K562 (cell line): ENCODE measurements around the gene PLEKHG1. TPM values are rescaled to one million over a fixed set of nuclear protein-coding genes. Genes with fewer than 3 reads are reported as not detected.

Experiments used
- ATAC-seq: fragments of 200-7000 bp; cut with Tn5 transposase; 3 replicates; pipeline ENCODE4 v1.9.1; 2020; ENCODE audit warnings: moderate library complexity
- BruUV-seq: library from RNA; stranded (reverse); fragments of 400-500 nt; replicated peaks from 2 replicates; lab custom pipeline; 2021; lab: Mats Ljungman, UMichigan
- CTCF ChIA-PET: fragments of 300-600 bp; formaldehyde crosslinking; extraction: SDS; loops from one replicate; lab custom pipeline; 2021; ENCODE audit warnings: low intra/inter-chr PET ratio; lab: Yijun Ruan, JAX
- POLR2A ChIA-PET: fragments of 300-600, 350-650 bp; sonication (Branson Sonifier 250); formaldehyde crosslinking; extraction: SDS; loops from one replicate; lab custom pipeline; 2021; ENCODE audit warnings: antibody characterized with exemption, inconsistent platforms; lab: Yijun Ruan, JAX
- DNase-seq, 4 experiments: peaks; one replicate each; pipeline versions ENCODE4 v3.0.0 to v3.0.0-alpha.2; 2011 to 2018; ENCODE audit warnings: low spot score in 3 of 4, mixed read lengths in 3 of 4; ENCODE audit errors: extremely low read depth in 1 of 4
- FAIRE-seq: peaks from 2 replicates; lab custom pipeline; 2011; peaks lifted over from hg19 to GRCh38; lab: Jason Lieb, UNC
- H2AFZ ChIP-seq: 2 replicates; pipeline ENCODE4 v1.6.0; 2011; ENCODE audit warnings: low read depth, low read length, control low read depth, inconsistent platforms
- H3K27ac ChIP-seq: fragments of 200-600 bp; 3 replicates; pipeline ENCODE4 v1.8.0; 2011; ENCODE audit warnings: low read depth, mild to moderate bottlenecking, control low read depth, inconsistent platforms, low read length, moderate library complexity, mixed read lengths; ENCODE audit errors: extremely low read depth
- H3K27me3 ChIP-seq, 2 experiments: fragments of 300-600 bp in 1 of 2; 2 replicates in 1 of 2; 3 replicates in 1 of 2; pipeline versions ENCODE4 v1.6.0 to v1.8.0; 2011; ENCODE audit warnings: inconsistent platforms in 2 of 2, low read length in 2 of 2, mild to moderate bottlenecking in 1 of 2, mixed read lengths in 1 of 2, moderate library complexity in 1 of 2; ENCODE audit not compliant: control insufficient read depth in 2 of 2, insufficient read depth in 2 of 2
- H3K36me3 ChIP-seq: fragments of 300-600 bp; 3 replicates; pipeline ENCODE4 v1.8.0; 2011; ENCODE audit warnings: mild to moderate bottlenecking, low read length, inconsistent platforms; ENCODE audit not compliant: control insufficient read depth, insufficient read depth
- H3K4me1 ChIP-seq, 2 experiments: fragments of 200-600 bp in 1 of 2; replicated peaks in 1 of 2; 2 replicates in 1 of 2; 3 replicates in 1 of 2; pipeline versions ENCODE4 v1.5.1 to v1.8.0; 2011; ENCODE audit warnings: inconsistent platforms in 2 of 2, low read length in 2 of 2, mild to moderate bottlenecking in 1 of 2, mixed read lengths in 1 of 2, moderate library complexity in 1 of 2; ENCODE audit not compliant: control insufficient read depth in 2 of 2, insufficient read depth in 2 of 2
- H3K4me2 ChIP-seq: 2 replicates; pipeline ENCODE4 v1.6.1; 2011; ENCODE audit warnings: low read length, control low read depth, inconsistent platforms, mixed read lengths; ENCODE audit not compliant: insufficient read depth
- H3K4me3 ChIP-seq: fragments of 200-600 bp; sonication (generic), shearing (Covaris generic); 2 replicates; pipeline ENCODE4 v1.5.1; 2016; ENCODE audit warnings: control low read depth, inconsistent platforms
- H3K79me2 ChIP-seq: fragments of 200-600 bp; 3 replicates; pipeline ENCODE4 v1.8.0; 2011; ENCODE audit warnings: low read length, inconsistent platforms; ENCODE audit not compliant: control insufficient read depth, insufficient read depth
- H3K9ac ChIP-seq, 2 experiments: 2 replicates each; pipeline versions ENCODE4 v1.6.0 to v1.6.1; 2011; ENCODE audit warnings: low read depth in 2 of 2, low read length in 2 of 2, control low read depth in 1 of 2, inconsistent platforms in 1 of 2, mild to moderate bottlenecking in 1 of 2, mixed read lengths in 1 of 2; ENCODE audit not compliant: insufficient read depth in 1 of 2
- H3K9me1 ChIP-seq: one replicate; pipeline ENCODE4 v1.6.0; 2011; ENCODE audit warnings: inconsistent platforms, mild to moderate bottlenecking, low read length, moderate library complexity; ENCODE audit not compliant: control insufficient read depth, insufficient read depth
- H3K9me3 ChIP-seq: replicated peaks from 2 replicates; pipeline ENCODE4 v1.5.1; 2011; ENCODE audit warnings: low read depth, low read length, inconsistent platforms; ENCODE audit not compliant: control insufficient read depth, insufficient read depth
- H4K20me1 ChIP-seq: replicated peaks from 2 replicates; pipeline ENCODE4 v1.6.1; 2011; ENCODE audit warnings: low read length, inconsistent platforms, mixed read lengths; ENCODE audit not compliant: control insufficient read depth, insufficient read depth
- HCFC1 ChIP-seq: IDR thresholded peaks from 2 replicates; pipeline ENCODE4 v1.6.1; 2012; ENCODE audit warnings: low read depth, low read length, improper control_type of control experiment
- MYNN ChIP-seq, 2 experiments: sonication (generic); formaldehyde crosslinking in 1 of 2; IDR thresholded peaks; 2 replicates each; pipeline versions ENCODE4 v1.5.0 to v1.6.1; 2016 to 2020; ENCODE audit warnings: antibody characterized with exemption in 1 of 2, missing genetic modification reagents in 1 of 2
- ZBTB1 ChIP-seq: sonication (generic); formaldehyde crosslinking; IDR thresholded peaks from 2 replicates; pipeline ENCODE4 v1.8.1; 2023; ENCODE audit warnings: missing genetic modification reagents, low read depth, mild to moderate bottlenecking, borderline replicate concordance
- ZFX ChIP-seq: sonication (generic); formaldehyde crosslinking; IDR thresholded peaks from 2 replicates; pipeline ENCODE4 v1.8.0; 2022; ENCODE audit warnings: mild to moderate bottlenecking, missing genetic modification reagents, moderate library complexity
- ZNF133 ChIP-seq: fragments of 250-450 bp; sonication (Bioruptor Pico); IDR thresholded peaks from 2 replicates; pipeline ENCODE4 v1.4.0; 2020; ENCODE audit warnings: mild to moderate bottlenecking
- ZNF507 ChIP-seq: conservative IDR thresholded peaks from 2 replicates; pipeline ENCODE4 v1.6.1; 2017; ENCODE audit warnings: missing genetic modification characterization, missing compliant biosample characterization
- WGBS: fragments of 100-300 bp; shearing (Covaris generic); methylation state at CpG from one replicate; pipeline ENCODE4 v1.1.6; 2016; ENCODE audit warnings: low coverage, mixed read lengths; ENCODE audit not compliant: insufficient coverage; ENCODE audit errors: missing lambda C conversion rate; 5-methylcytosine and 5-hydroxymethylcytosine counted together
- in situ Hi-C: fragments of 300-500 bp; cut with MboI; formaldehyde crosslinking; loops from 4 replicates; pipeline ENCODE4 v1.15.0; 2018; ENCODE audit warnings: inconsistent platforms, mixed read lengths
- intact Hi-C: fragments of 100-400 bp; cut with micrococcal nuclease; formaldehyde crosslinking; loops from 2 replicates; pipeline ENCODE4 v1.14.2; 2022
- polyA plus RNA-seq, 8 experiments: library from polyadenylated mRNA; depleted of rRNA in 4 of 8; stranded (reverse) in 5 of 8; unstranded in 3 of 8; fragments of >200 nt; fragmentation: Nextera tagmentation in 2 of 8; fragmentation: Illumina TruSeq in 1 of 8; extraction: Ambion mirVana in 2 of 8; extraction: Trizol in 1 of 8; gene quantifications; 2 replicates each; pipeline versions ENCODE4 v1.2.1 to v1.2.3, GENCODE V29; 2011 to 2014; ENCODE audit warnings: inconsistent platforms in 1 of 8, missing spikeins in 1 of 8
- total RNA-seq, 7 experiments: library from RNA; depleted of rRNA in 6 of 7; stranded (reverse); fragments of >200 nt in 6 of 7; fragmentation: Illumina TruSeq in 2 of 7; extraction: Trizol in 2 of 7; gene quantifications; 2 replicates each; pipeline versions ENCODE4 v1.2.1 to v1.2.3, GENCODE V29; 2011 to 2021; ENCODE audit warnings: low replicate concordance in 1 of 7
- TF ChIP-seq, protein P1 (sequence below), 2 experiments: IDR thresholded peaks; 2 replicates each; pipeline ENCODE4 v1.6.1; 2012; ENCODE audit warnings: improper control_type of control experiment in 2 of 2, low read depth in 2 of 2, low read length in 2 of 2, borderline replicate concordance in 1 of 2
- TF ChIP-seq, protein P2 (sequence below): sonication (generic); formaldehyde crosslinking; IDR thresholded peaks from 2 replicates; pipeline ENCODE4 v1.8.0; 2023; ENCODE audit warnings: mild to moderate bottlenecking, missing genetic modification reagents
- TF ChIP-seq, protein P3 (sequence below): fragments of 250-450 bp; sonication (Bioruptor Pico); IDR thresholded peaks from 2 replicates; pipeline ENCODE4 v1.5.0; 2022; ENCODE audit warnings: mild to moderate bottlenecking

PLEKHG1 gene
- total and polyA plus RNA-seq, 9 of the 15 experiments (the other 6 are each of a cell fraction or from before 2014, with no cell fraction given): 0.03 to 0.16 (median 0.03) TPM; not detected in 6

DNA sequence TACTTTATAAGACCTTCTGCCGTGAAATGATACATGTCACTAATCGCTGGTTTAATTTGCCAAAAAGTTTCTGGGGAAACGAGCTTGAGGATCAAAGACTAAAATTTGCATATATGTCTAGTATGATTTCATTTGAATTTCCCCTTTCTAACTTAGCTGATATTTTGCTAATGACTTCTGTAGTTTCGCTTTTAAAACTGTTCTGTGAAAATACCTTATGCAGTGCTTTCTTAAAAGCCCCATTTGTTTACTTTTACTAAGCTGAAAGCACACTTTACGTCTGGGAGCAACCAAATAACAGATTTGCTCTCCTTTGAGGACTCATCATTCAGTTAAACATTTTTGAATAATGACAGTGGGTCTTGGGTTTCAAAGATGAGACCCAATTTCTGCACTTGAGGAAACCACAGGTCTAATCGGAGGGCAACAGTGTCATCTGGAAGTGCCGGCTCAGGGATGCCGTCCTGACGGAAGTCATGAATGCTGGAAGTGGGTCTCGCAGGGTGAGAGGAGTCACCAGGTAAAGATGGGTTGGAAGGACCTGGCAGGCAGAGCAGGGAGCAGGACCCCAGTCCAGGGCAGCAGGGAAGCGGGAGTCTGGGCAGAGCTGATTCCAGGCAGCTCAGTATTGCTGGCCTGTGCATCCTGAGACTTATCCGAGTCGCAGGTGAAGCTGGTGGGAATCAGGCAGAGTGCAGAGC, 33.2 kb downstream of the PLEKHG1 start:
- H3K36me3 ChIP-seq: no peaks in the 10 kb centered on the region
- no peak overlapping the region for H2AFZ ChIP-seq
- H3K79me2 ChIP-seq: no peaks in the 10 kb centered on the region
- H3K9ac ChIP-seq: no peak overlapping the region
- POLR2A ChIA-PET: no interaction called here
- TF ChIP-seq MYNN (IDR thresholded peaks at IDR 0.05): no peak
- no peak for TF ChIP-seq MYNN (CRISPR knock-in tag; IDR thresholded peaks at IDR 0.05)
- no peak for TF ChIP-seq ZNF133 (CRISPR knock-in tag)
- TF ChIP-seq ZNF507: no peak
- TF ChIP-seq, protein P1, sequence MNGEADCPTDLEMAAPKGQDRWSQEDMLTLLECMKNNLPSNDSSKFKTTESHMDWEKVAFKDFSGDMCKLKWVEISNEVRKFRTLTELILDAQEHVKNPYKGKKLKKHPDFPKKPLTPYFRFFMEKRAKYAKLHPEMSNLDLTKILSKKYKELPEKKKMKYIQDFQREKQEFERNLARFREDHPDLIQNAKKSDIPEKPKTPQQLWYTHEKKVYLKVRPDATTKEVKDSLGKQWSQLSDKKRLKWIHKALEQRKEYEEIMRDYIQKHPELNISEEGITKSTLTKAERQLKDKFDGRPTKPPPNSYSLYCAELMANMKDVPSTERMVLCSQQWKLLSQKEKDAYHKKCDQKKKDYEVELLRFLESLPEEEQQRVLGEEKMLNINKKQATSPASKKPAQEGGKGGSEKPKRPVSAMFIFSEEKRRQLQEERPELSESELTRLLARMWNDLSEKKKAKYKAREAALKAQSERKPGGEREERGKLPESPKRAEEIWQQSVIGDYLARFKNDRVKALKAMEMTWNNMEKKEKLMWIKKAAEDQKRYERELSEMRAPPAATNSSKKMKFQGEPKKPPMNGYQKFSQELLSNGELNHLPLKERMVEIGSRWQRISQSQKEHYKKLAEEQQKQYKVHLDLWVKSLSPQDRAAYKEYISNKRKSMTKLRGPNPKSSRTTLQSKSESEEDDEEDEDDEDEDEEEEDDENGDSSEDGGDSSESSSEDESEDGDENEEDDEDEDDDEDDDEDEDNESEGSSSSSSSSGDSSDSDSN (IDR thresholded peaks at IDR 0.05; ENCODE audit: borderline replicate concordance in 1 of 2, low read depth in 2 of 2, low read length in 2 of 2): no peak
- TF ChIP-seq, protein P2, sequence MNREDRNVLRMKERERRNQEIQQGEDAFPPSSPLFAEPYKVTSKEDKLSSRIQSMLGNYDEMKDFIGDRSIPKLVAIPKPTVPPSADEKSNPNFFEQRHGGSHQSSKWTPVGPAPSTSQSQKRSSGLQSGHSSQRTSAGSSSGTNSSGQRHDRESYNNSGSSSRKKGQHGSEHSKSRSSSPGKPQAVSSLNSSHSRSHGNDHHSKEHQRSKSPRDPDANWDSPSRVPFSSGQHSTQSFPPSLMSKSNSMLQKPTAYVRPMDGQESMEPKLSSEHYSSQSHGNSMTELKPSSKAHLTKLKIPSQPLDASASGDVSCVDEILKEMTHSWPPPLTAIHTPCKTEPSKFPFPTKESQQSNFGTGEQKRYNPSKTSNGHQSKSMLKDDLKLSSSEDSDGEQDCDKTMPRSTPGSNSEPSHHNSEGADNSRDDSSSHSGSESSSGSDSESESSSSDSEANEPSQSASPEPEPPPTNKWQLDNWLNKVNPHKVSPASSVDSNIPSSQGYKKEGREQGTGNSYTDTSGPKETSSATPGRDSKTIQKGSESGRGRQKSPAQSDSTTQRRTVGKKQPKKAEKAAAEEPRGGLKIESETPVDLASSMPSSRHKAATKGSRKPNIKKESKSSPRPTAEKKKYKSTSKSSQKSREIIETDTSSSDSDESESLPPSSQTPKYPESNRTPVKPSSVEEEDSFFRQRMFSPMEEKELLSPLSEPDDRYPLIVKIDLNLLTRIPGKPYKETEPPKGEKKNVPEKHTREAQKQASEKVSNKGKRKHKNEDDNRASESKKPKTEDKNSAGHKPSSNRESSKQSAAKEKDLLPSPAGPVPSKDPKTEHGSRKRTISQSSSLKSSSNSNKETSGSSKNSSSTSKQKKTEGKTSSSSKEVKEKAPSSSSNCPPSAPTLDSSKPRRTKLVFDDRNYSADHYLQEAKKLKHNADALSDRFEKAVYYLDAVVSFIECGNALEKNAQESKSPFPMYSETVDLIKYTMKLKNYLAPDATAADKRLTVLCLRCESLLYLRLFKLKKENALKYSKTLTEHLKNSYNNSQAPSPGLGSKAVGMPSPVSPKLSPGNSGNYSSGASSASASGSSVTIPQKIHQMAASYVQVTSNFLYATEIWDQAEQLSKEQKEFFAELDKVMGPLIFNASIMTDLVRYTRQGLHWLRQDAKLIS (CRISPR knock-in tag): no peak
- TF ChIP-seq, protein P3, sequence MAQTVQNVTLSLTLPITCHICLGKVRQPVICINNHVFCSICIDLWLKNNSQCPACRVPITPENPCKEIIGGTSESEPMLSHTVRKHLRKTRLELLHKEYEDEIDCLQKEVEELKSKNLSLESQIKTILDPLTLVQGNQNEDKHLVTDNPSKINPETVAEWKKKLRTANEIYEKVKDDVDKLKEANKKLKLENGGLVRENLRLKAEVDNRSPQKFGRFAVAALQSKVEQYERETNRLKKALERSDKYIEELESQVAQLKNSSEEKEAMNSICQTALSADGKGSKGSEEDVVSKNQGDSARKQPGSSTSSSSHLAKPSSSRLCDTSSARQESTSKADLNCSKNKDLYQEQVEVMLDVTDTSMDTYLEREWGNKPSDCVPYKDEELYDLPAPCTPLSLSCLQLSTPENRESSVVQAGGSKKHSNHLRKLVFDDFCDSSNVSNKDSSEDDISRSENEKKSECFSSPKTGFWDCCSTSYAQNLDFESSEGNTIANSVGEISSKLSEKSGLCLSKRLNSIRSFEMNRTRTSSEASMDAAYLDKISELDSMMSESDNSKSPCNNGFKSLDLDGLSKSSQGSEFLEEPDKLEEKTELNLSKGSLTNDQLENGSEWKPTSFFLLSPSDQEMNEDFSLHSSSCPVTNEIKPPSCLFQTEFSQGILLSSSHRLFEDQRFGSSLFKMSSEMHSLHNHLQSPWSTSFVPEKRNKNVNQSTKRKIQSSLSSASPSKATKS (CRISPR knock-in tag): no peak
- no peak for TF ChIP-seq ZBTB1
- TF ChIP-seq HCFC1: no peak
- TF ChIP-seq ZFX: no peak
- intact Hi-C loops (no loop called here), in situ Hi-C loops (no loop called here)
- CTCF ChIA-PET: no interaction called here
- 0 out of 2 replicates have a peak, but pooled peaks cover 2% of the 10 kb centered on the region for H4K20me1 ChIP-seq
- H3K27me3 ChIP-seq: peaks cover 30 to 40% of the 10 kb centered on the region in 2 experiments
- FAIRE-seq (no peak), DNase-seq (no peak), ATAC-seq (no peak; the same call in 2 of the 3 replicates)
- no peak overlapping the region for H3K27ac ChIP-seq
- no peaks in the 10 kb centered on the region for H3K9me1 ChIP-seq
- no peaks in the 10 kb centered on the region for H3K9me3 ChIP-seq
- no peaks in the 10 kb centered on the region for H3K4me1 ChIP-seq
- no TSS peak for BruUV-seq
- no peak overlapping the region for H3K4me2 ChIP-seq
- WGBS: 2% methylated on average over 13 of the region's 13 CpGs
- H3K4me3 ChIP-seq: no peak overlapping the region
